Stimulated activated CD8-positive, alpha-beta memory T cell treated with anti-CD3 and anti-CD28 coated beads, Interleukin-12 subunit alpha, Interleukin-12 subunit beta, amount 100 ng/mL, for 1 hour (primary cell): Measurements from ENCODE around the gene PTPRK.

ENCODE experiments used
- DNase-seq: peaks from one replicate; pipeline ENCODE4 v3.0.0-alpha.2; 2020; ENCODE audit warnings: low read depth

The PTPRK gene

GRCh38 chr6:127920804-127921203, 599.6 kb downstream of the PTPRK start:
- DNase-seq: no peak
